ENCODE data around the gene GCHFR.

Gene GCHFR

GRCh38 chr15:40763801-40764628 lies at the start of gene GCHFR:
GCHFR (plus strand) TSS chr15:40764068; CDS start chr15:40764181, 113 bp downstream.
- DNase-seq, result no peak

- DNase-seq, result no peak
Observed at GRCh38 chr15:40714144-40714543, 49.7 kb upstream of the GCHFR start.

DNA sequence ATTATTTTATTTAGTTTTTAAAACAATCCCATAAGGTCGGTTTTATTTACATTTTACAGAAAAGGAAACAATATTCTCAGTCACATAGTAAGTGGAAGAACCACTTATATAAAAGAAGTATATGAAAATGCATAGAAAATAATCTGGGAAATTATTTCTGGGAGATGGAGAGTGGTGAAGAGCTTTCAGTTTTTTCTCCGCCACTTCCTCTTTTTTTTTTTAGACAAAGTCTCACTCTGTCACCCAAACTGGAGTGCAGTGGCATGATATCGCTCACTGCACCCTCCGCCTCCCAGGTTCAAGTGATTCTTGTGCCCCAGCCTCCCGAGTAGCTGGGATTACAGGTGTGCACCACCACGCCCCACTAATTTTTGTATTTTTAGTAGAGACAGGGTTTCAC lies 47.7 kb upstream of the GCHFR start:
- DNase-seq, result no peak

- DNase-seq, result no peak
Observed at GRCh38 chr15:40721701-40722100, 42.2 kb upstream of the GCHFR start.

- no peak for DNase-seq
Observed at GRCh38 chr15:40722354-40722753, 41.5 kb upstream of the GCHFR start.

- no peak for DNase-seq
Observed at GRCh38 chr15:40722934-40723333, 40.9 kb upstream of the GCHFR start.

DNA sequence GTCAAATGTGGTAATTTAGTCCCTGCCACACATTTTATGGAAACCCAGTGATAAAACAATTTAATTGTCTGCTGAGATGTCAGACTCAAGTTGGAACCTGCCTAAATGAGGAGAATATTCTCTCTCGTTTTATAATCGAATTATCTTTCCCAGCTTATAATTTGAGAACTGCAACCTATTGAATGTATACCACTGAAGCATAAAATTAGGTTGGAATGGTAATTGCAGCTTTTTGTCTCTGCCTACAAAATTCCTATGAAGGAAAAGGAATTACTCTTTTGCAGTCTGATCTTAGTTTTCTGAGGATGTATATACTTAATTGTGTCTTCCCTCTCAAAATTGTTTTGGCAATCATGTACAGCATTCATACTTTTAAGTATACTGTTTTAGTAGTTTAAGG lies 39.9 kb upstream of the GCHFR start:
- DNase-seq, result no peak

GRCh38 chr15:40731034-40731433 lies 32.8 kb upstream of the GCHFR start:
- no peak for DNase-seq

- no peak for DNase-seq
Observed at GRCh38 chr15:40736575-40736974, 27.3 kb upstream of the GCHFR start.

DNA sequence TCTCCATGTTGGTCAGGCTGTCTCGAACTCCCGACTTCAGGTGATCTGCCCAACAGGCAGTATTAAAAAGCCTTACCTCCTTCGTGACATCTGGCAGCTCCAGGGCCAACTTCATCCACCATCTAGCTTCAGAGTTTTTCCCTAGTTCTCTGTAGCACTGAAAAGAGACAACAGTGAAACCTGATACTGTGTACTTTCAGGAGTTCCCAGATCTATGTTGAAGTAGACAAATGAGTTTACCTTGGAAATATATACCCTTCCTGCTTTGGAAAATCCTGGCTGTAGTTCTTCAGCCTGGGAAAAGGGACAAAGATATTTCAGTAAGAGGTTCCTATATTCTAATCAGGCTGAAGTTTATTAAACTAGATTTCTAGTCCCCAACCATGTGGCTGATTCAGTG lies 26.8 kb upstream of the GCHFR start:
- peak; percentile 41 for DNase-seq

GRCh38 chr15:40739047-40739446 lies 24.8 kb upstream of the GCHFR start:
- no peak for DNase-seq

DNA sequence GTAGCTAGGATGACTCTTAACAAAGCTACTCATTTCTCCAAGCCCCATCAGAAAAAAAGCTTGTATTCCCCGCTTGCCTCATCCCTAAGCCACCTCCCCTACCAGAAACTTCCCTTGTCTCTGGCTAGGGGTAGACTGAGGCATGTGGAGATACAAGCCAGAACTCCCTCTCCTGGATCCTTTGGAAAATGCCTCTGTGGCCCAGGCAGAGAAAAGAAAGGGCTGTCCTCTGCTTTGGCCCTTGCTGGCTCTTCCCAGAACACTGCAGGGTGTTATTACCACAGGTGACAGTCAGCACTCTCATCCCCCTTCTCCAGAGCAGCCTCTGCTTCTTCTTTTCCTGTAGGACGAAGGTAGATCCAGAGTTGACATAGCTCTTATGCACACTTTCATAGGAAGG lies 24.0 kb upstream of the GCHFR start:
- no peak for DNase-seq

GRCh38 chr15:40743485-40743901 lies 20.4 kb upstream of the GCHFR start:
- DNase-seq, result no peak

GRCh38 chr15:40743921-40744814 lies 19.7 kb upstream of the GCHFR start:
- DNase-seq, result peak; percentile 35

- peak; percentile 90 for DNase-seq
Observed at GRCh38 chr15:40744815-40745152, 19.1 kb upstream of the GCHFR start.

DNA sequence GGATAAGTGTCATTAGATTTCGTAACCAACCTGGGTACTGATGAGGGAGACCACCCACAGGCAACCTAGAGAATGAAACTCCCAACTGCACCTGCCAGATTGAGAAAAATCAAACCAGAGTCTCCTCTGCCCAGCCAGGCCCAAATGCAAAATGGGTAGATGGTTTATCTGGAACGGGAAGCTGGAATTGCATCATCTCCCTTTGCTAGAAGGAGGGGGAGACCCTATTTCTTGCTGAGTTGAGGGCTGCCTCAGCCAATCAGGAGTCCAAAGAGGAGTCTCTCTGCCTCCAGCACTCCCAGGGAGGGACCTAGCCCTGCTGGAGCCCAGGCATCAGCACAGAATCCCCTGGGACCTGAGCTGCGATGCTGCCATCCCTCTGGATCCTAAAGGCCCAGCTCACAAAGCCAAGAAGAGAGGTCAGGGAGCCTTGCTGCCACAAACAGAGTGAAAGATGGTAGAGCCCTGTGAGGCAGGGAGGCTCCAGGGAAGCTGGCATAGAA lies 16.9 kb upstream of the GCHFR start:
- DNase-seq, result peak; percentile 49

- DNase-seq, result no peak
Observed at GRCh38 chr15:40747685-40748631, 15.9 kb upstream of the GCHFR start.

DNA sequence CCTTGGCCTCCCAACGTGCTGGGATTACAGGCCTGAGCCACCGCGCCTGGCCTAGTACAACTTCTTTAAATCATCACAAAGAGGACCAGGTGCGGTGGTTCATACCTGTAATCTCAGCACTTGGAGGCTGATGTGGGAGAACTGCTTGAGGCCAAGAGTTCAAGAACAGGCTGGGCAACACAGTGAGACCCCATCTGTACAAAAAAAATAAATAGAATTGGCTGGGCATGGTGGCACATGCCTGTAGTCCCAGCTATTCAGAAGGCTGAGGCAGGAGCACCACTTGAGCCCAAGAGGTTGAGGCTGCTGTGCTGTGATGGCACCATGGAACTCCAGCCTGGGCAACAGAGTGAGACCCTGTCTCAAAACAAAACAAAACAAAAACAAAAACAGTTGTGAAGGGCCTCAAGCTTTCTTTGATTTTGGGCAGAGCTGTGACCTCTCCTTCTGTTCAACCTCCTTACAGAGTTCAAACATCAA lies 14.7 kb upstream of the GCHFR start:
- DNase-seq, result no peak

DNA sequence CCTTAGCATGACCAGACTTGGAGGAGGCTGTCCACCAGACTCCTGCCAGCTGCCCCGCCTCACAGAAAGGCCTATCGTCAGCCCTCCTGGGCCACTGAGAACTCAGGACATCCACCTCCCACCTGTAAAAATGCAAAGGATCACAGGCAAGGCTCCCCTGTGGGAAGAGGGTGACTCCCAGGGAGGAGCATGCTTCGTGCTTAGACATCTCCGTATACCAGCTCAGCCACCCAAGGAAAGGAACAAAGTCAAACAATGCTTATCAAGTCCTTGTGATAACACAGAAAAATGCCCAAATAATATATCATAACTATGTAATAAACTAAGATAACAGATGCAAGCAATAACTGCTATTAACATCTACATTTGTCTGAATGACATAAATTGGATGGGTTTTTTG lies 13.0 kb upstream of the GCHFR start:
- no peak for DNase-seq

DNA sequence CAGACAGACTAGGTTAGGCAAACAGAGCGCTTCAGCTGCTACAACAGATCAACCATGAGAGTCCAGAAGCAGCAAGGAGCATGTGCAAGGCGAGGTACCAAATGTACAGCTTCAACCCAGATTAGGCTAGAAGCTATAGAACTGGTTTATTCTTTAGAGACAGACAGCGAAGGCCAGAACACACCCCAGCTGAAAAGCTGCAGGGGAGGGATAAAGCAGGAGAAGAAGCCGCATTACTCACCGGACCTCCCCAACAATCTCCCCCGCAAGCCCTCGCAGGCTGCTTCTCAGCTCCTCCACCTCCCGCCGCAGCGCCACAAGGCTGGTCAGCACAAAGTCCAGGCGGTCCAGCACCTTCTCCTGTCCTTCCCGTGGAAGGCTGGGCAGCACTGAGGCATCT lies 12.1 kb upstream of the GCHFR start:
- no peak for DNase-seq

GRCh38 chr15:40754574-40754882 lies 9.3 kb upstream of the GCHFR start:
- DNase-seq, result no peak

DNA sequence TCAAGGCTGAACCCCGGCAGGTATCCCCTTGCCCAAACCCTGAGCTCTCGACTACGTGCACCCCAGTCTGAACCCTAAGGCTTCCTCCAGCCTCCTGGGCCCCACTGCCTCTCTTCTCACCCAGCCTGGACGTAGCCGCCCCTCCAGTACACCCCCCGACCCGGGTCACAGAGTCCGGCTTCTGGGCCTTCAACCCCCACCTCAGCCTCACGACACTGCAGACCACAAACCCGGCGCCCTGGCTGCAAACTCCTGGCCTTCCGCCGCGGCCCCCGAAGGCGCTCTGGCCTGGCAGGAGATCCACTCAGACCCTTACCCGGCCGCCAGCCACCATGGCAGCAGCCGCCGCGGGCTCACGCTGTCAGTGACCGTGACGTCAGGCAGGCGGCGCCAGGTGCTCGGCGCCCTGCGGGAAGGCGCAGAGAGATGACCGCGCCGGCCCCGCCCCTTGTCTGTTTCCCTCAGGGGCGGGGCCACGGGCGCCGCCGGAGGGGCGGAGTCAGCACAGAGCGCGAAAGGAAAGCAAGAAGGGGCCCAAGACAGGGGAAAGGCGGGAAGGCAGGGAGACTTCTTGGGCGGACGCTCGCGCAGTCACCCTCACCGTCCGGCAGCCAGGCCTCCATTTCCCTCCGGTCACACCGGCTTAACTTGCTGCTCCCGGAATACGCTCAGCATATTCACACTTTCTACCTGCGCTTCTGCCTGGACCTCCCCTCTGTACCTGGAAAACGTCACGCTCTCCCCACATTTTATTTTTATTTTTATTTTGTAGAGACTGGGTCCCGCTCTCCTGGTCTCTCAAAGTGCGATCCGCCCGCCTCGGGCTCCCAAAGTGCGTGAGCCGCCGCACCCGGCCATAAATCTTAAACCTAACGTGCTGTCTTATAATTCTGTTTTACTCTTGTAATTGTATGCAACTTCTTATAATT lies 8.7 kb upstream of the GCHFR start, which contains the start of gene RMDN3:
RMDN3 (minus strand) TSS at position 372 of the 929 bp plus-strand sequence. CDS start 471 bp downstream, outside the sequence.
- DNase-seq, result peak; percentile 95

All from NCI-H2171 (cell line).